ENCODE results near the gene HJURP. TPM values are rescaled to one million over a fixed set of nuclear protein-coding genes. Genes with fewer than 3 reads are reported as not detected.

The HJURP gene
- total RNA-seq, 2 donors from 2014 or later: 0.16 to 0.37 TPM

GRCh38 chr2:233794128-233794658, 60.1 kb downstream of the HJURP start:
- peak; percentile 36 for DNase-seq (ENCODE audit: low spot score)
- Histone ChIP-seq H3K9me3 (no peaks in the 10 kb centered on the region), H3K27me3 (no peaks in the 10 kb centered on the region), H3K4me1 (no peaks in the 10 kb centered on the region), H3K27ac (no peak overlapping the region), H3K36me3 (no peaks in the 10 kb centered on the region), H3K4me3 (no peak overlapping the region)
- no peak for TF ChIP-seq CTCF (IDR thresholded peaks at IDR 0.05)

GRCh38 chr2:233793465-233794127, 60.7 kb downstream of the HJURP start:
- H3K27ac ChIP-seq: no peak overlapping the region
- H3K4me3 ChIP-seq: no peak overlapping the region
- H3K9me3 ChIP-seq: no peaks in the 10 kb centered on the region
- no peaks in the 10 kb centered on the region for H3K4me1 ChIP-seq
- no peaks in the 10 kb centered on the region for H3K36me3 ChIP-seq
- no peak for DNase-seq (ENCODE audit: low spot score)
- no peak for TF ChIP-seq CTCF (IDR thresholded peaks at IDR 0.05)
- H3K27me3 ChIP-seq: no peaks in the 10 kb centered on the region

- Histone ChIP-seq H3K27me3 (no peaks in the 10 kb centered on the region), H3K36me3 (no peaks in the 10 kb centered on the region), H3K27ac (no peak overlapping the region), H3K4me3 (no peak overlapping the region), H3K9me3 (no peaks in the 10 kb centered on the region), H3K4me1 (no peaks in the 10 kb centered on the region)
- DNase-seq (ENCODE audit: low spot score): no peak
- no peak for TF ChIP-seq CTCF (IDR thresholded peaks at IDR 0.05)
Observed at GRCh38 chr2:233792720-233793119, 61.6 kb downstream of the HJURP start.

- Histone ChIP-seq H3K27me3 (no peaks in the 10 kb centered on the region), H3K9me3 (no peaks in the 10 kb centered on the region), H3K36me3 (no peaks in the 10 kb centered on the region), H3K27ac (no peak overlapping the region), H3K4me1 (no peaks in the 10 kb centered on the region), H3K4me3 (no peak overlapping the region)
- DNase-seq (ENCODE audit: low spot score): no peak
- TF ChIP-seq CTCF (IDR thresholded peaks at IDR 0.05): no peak
Observed at GRCh38 chr2:233791883-233792329, 62.4 kb downstream of the HJURP start.

GRCh38 chr2:233791151-233791882, 63.0 kb downstream of the HJURP start:
- Histone ChIP-seq H3K4me1 (no peaks in the 10 kb centered on the region), H3K4me3 (no peak overlapping the region), H3K27me3 (no peaks in the 10 kb centered on the region), H3K27ac (no peak overlapping the region), H3K36me3 (no peaks in the 10 kb centered on the region), H3K9me3 (no peaks in the 10 kb centered on the region)
- no peak for DNase-seq (ENCODE audit: low spot score)
- TF ChIP-seq CTCF (IDR thresholded peaks at IDR 0.05): no peak
